AG04449 (cell line): ENCODE measurements around the gene GSK3B.

ENCODE experiments used
- CTCF ChIA-PET: fragments of 350-600 bp; formaldehyde crosslinking; extraction: SDS; loops from one replicate; lab custom pipeline; 2021; ENCODE audit warnings: antibody characterized with exemption; lab: Yijun Ruan, JAX
- POLR2A ChIA-PET: fragments of 400-600, 350-600 bp; formaldehyde crosslinking; extraction: SDS; loops from one replicate; lab custom pipeline; 2020; ENCODE audit warnings: antibody characterized with exemption, inconsistent platforms; lab: Yijun Ruan, JAX
- DNase-seq: peaks from one replicate; pipeline ENCODE4 v3.0.0-alpha.2; 2010; ENCODE audit warnings: low read depth, low spot score
- H3K4me3 ChIP-seq: 2 replicates; pipeline ENCODE4 v1.5.1; 2011; ENCODE audit warnings: low read depth, mild to moderate bottlenecking, control low read depth, low read length
- CTCF ChIP-seq: IDR thresholded peaks from one replicate; pipeline ENCODE4 v1.5.1; 2011; ENCODE audit warnings: mild to moderate bottlenecking, moderate library complexity, low read length, control low read depth, inconsistent platforms; ENCODE audit not compliant: insufficient read depth; ENCODE audit errors: missing control alignments

The GSK3B gene

GRCh38 chr3:120048355-120049041 lies 45.7 kb downstream of the GSK3B start:
- DNase-seq = no peak

GRCh38 chr3:120047686-120048085 lies 46.6 kb downstream of the GSK3B start:
- no peak for TF ChIP-seq CTCF
- CTCF ChIA-PET = no interaction called here
- no peak overlapping the region for H3K4me3 ChIP-seq
- POLR2A ChIA-PET = no interaction called here
- no peak for DNase-seq

More at GRCh38 chr3:120048355-120049041, 45.7 kb downstream of the GSK3B start:
- H3K4me3 ChIP-seq = no peak overlapping the region
- TF ChIP-seq CTCF = no peak
- POLR2A ChIA-PET = no interaction called here
- CTCF ChIA-PET = no interaction called here

- CTCF ChIA-PET = no interaction called here
- POLR2A ChIA-PET = no interaction called here
These were observed 53.4 kb downstream of the GSK3B start for GRCh38 chr3:120040813-120041377.

GRCh38 chr3:120039642-120040610 lies 54.3 kb downstream of the GSK3B start:
- TF ChIP-seq CTCF = no peak
- H3K4me3 ChIP-seq = no peak overlapping the region
- CTCF ChIA-PET = no interaction called here
- no peak for DNase-seq
- POLR2A ChIA-PET = no interaction called here

More at GRCh38 chr3:120040813-120041377, 53.4 kb downstream of the GSK3B start:
- DNase-seq = no peak
- TF ChIP-seq CTCF = no peak
- H3K4me3 ChIP-seq = no peak overlapping the region

GRCh38 chr3:120033596-120033995 lies 60.7 kb downstream of the GSK3B start:
- no peak for DNase-seq
- ChIA-PET CTCF (no interaction called here), POLR2A (no interaction called here)
- no peak for TF ChIP-seq CTCF
- H3K4me3 ChIP-seq = no peak overlapping the region
